GM18868 (cell line): Measurements from ENCODE around the gene TMEM52.
A peak's percentile ranks its signal among the peaks of the same experiment; 100 is the strongest.
"Not testable (repeated sequence)": the region's sequence is repeated elsewhere in the genome, so short reads cannot be mapped to it uniquely, and the experiment has no call there.

Experiments
- ATAC-seq: cut with Tn5 transposase; IDR thresholded peaks from one replicate; pipeline ENCODE4 v1.9.1; 2021; ENCODE audit warnings: mild to moderate bottlenecking, moderate library complexity; ENCODE audit not compliant: unreplicated experiment

Gene TMEM52

DNA sequence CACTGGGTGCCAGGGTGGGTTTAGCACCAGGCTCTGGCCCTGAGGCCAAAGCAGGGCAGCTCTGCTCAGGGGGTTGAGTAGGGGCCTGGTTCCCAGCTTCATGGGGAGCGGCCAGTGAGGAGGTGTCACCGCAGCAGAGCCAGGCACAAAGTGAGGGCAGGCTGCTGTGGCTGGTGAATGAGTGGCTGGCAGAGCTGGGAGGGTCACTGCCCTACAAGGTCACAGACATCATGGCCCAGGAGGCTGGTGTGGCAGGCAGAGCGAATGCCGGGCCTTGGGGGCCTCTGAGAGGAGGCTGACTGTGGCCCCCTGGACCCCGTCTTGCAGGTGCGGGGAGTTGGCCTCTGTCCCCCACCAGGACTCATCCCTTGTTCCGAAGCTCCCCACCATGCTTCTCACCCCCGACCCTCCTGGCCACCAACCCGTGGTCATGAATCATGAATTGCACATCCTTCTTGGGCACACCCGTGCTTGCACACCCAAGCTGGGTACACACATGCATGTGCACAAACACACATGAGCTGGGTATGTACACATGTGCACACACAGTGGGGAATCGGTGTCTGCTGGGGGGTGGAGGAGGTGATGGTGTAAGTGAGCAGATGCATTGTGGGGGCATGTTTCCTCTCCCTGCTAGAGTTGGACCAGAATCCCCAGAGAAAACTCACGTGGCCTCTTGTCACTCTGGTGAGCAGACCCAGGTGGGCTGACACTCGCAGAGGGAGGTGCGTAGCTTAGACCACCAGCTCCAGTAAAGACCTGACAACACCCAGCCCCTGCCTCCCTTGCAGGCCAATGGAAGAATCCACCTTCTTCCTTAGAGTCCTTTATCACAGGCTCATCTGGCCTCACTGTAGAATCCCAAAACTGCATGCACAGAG lies 23.4 kb downstream of the TMEM52 start:
- no peak for ATAC-seq

DNA sequence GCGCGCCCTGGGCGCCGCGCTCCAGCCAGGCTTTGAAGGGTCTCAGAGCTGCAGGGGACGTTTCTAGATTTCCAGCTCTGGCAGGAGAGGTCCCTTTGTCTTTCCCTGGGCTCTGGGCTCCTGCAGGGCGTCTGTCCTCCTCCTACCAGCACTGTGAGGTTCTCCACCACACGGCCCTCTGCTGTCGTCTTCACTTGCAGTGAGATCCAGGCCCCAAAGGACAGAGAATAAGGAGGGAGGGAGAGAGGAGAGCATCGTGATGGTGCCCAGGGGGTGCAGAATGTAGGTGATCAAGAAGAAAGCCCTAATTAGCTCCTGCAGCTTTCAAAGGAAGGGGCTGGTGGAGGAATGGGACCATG lies 24.0 kb downstream of the TMEM52 start:
- no peak for ATAC-seq

GRCh38 chr1:1894354-1895059 lies 24.6 kb downstream of the TMEM52 start:
- no peak for ATAC-seq

DNA sequence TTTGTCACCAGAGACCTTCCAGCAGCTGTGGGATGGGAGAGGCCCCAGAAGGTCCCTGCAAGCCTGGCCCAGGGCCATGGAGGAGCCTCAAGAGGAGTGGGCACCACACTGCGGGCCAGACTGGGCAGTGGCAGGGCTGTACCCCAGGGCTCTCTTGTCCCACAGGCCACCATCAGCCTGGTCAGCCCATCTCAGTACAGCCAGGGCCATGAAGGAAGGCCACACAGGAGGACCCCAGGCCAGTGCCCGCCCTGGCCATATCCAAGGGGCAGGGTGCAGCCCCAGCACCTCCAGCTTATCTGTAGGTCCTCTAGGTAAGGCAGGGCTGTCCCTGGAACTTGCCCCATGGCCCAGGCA lies 25.1 kb downstream of the TMEM52 start:
- no peak for ATAC-seq

GRCh38 chr1:1893291-1893985 lies 25.6 kb downstream of the TMEM52 start:
- ATAC-seq: no peak

GRCh38 chr1:1892763-1893120 lies 26.3 kb downstream of the TMEM52 start:
- no peak for ATAC-seq

DNA sequence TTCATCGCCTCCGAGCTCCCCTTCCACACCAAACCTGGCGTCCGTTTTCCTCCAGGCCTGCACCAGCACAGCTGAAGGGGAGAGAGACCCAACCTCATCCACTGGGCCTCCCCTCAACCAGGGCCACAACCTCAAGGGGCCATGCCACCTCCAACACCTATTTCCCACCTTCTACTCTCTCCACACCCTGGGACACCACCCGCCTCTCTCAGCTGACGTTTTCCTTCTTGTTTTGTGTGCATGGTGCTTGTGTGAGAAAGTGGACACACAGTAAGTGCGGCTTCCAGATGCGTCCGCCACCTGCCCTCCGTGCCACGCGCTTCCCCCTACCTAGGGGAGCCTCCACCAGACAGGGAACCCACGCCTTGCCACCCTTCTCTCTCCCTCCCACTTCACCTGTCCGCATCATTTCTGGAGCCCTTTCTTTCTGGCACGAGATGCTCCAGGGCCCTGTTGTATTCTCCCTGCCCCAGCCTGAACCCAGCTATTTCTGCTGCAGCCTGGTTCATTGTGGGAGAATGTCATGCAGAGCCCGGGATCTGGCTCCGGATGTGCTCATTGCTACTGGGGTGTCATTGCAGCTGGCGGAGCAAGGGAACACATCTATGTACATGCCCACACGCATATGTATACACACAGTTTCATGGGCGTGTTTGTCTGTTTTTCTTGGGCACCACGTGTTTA lies 26.9 kb downstream of the TMEM52 start:
- ATAC-seq: no peak

- ATAC-seq: peak; percentile 22
Observed at GRCh38 chr1:1891349-1892078, 27.6 kb downstream of the TMEM52 start.

GRCh38 chr1:1890506-1891348 lies 28.4 kb downstream of the TMEM52 start, which contains the start of gene GNB1:
Gene GNB1, minus strand, starts transcription at chr1:1891087. Its CDS starts 65,634 bp downstream, at chr1:1825453.
- peak; percentile 73 for ATAC-seq

- peak; percentile 28 for ATAC-seq
Observed at GRCh38 chr1:1889847-1890505, 29.1 kb downstream of the TMEM52 start.

DNA sequence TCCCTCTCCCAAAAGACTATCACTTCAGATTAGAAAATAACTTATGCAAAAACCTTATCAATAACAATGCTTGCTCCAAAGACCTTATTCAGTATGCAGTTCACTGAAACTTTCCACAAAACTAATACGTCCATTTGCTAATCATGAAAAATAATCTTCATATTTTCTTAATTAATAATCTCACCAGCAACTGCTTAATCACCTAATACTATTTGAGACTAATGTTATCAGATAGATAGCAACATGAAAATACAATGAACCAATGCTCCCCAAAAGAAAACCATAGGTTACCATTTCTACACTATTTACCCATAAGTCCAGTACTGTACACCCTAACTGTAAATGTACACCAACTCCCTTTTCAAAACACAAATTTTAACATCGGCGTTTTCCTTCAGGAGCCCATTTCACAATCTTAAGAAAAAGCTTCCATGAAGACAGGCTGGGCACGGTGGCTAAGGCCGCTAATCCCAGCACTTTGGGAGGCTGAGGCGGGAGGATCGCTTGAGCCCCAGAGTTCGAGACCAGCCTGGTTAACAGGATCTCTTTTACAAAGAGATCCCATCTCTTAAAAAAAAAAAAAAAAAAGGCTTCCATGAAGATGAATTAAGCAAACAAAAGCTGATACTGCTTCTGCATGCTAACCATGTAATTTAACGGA lies 29.9 kb downstream of the TMEM52 start:
- no peak for ATAC-seq

DNA sequence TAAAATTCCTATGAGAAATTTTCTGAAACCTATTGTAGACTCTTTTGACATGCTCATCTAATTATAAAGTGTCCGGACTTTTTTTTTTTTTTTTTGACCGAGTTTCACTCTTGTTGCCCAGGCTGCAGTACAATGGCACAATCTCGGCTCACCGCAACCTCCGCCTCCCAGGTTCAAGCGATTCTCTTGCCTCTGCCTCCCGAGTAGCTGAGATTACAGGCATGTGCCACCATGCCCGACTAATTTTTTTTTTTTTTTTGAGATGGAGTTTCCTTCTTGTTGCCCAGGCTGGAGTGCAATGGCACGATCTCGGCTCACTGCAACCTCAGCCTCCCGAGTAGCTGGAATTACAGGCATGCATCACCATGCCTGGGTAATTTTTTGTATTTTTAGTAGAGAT lies 35.2 kb downstream of the TMEM52 start:
- ATAC-seq: not testable (repeated sequence)

DNA sequence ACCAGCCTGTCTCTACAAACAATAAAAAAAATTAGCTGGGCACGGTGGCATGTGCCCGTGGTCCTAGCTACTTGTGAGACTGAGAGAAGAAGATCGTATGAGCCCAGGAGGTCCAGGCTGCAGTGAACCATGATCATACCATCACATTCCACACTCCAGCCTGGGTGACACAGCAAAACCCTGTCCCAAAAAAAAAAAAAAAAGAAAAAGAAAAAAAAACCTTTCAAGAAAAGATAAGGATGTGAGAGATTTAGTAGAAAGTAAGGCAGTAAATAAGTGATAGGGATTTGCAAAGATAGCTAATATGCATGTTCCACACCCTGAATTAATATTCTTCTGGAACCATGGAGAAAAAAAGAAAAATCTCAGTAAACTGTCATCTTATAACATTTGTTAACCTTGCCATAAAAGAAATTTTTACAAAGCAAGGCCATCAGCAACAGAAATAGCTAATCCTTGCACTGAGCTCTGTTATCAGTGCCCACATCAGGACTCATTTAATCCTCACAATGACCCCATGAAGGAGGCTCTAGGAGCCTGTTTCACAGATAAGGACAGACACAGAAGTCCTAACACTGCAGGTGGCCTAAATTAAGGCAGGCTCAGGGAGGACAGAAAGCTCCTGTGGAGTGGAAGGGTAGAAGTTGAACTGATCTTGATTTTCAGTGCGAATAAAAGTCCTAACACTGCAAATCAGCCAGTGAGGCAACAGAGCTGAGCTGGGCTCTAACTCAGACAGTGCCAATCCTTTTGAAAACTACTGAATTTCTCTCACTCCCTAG lies 35.8 kb downstream of the TMEM52 start:
- no peak for ATAC-seq

DNA sequence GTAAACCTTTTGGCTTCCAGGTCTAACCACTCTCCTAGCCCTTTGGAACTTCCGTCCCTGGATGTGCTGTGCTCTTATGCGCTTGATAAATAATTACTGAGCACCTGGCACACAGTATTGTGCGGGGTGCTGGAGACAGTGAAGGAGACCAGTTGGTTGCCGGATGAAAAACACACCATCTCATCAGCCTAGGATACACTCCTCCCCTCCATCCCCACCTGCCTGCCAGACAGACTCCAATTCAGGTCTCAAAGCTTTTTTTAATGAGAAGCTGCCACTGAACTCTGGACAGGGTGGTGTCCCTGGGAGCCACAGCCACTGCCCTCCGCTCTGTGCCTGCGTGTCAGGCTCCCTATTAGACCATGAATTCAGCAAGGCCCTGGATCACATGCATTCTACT lies 37.4 kb downstream of the TMEM52 start:
- no peak for ATAC-seq

- ATAC-seq: no peak
Observed at GRCh38 chr1:1880617-1881312, 38.3 kb downstream of the TMEM52 start.

DNA sequence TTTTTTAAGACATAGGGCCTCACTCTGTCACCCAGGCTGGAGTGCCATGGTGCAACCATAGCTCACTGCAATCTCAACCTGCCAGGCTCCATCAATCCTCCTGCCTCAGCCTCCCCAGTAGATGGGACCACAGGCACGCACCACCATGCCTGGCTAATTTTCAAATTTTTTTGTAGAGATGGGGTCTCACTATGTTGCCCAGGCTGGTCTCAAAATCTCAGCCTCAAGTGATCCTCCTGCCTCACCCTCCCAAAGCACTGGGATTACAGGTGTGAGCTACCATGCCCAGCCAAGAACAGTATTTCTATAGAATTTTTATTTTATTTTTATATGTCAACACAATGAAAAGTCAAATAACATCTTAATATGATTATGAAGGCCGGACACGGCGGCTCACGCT lies 39.1 kb downstream of the TMEM52 start:
- ATAC-seq: no peak

DNA sequence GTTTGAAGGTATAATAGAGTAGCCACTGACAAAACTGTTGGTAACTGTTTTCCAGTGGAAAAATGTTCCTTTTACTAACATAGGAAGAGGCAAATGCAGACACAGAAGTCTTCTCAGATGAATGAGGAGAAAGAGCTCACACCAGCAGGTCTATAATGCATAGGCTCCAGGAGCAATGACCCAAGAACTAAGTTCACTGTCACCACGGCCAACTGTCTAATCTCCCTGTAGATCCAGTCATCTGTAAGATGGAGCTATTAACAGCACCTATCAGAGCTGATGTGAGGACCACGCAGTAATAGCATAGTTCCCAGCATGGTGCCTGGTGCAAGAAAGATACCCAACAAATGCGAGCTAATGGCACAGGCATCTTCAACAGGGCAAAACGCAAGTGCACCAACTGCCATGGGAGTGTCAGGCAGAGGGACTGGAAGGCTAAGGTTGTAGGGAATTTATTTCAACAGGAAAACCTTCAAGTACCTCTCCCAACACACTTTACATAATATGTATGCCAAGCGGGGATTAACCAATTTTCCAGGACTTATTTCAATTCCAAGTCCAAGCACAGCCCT lies 41.1 kb downstream of the TMEM52 start:
- ATAC-seq: no peak
